Prostate gland (tissue), 2 donors: Measurements from ENCODE around the gene CARS2. TPM values are rescaled to one million over a fixed set of nuclear protein-coding genes. Genes with fewer than 3 reads are reported as not detected.

ENCODE experiments used
- DNase-seq: peaks from one replicate; pipeline ENCODE4 v3.0.0-alpha.2; 2019; ENCODE audit warnings: low spot score
- H3K27ac ChIP-seq, 2 donors: fragments of 200-600 bp; sonication (generic); 2 replicates each; pipeline ENCODE4 v1.5.1; 2017 to 2019
- H3K27me3 ChIP-seq: fragments of 200-600 bp; sonication (generic); replicated peaks from 2 replicates; pipeline ENCODE4 v1.5.1; 2019; ENCODE audit not compliant: insufficient read depth
- H3K36me3 ChIP-seq, 2 donors: fragments of 200-600 bp; sonication (generic); 1 replicate in 1 of 2; 2 replicates in 1 of 2; pipeline versions ENCODE4 v1.5.1 to v1.8.1; 2017 to 2019
- H3K4me1 ChIP-seq: fragments of 200-600 bp; sonication (generic); replicated peaks from 2 replicates; pipeline ENCODE4 v1.5.1; 2019
- H3K4me3 ChIP-seq, 2 donors: fragments of 200-600 bp; sonication (generic); 2 replicates each; pipeline ENCODE4 v1.5.1; 2017 to 2019
- H3K9me3 ChIP-seq: fragments of 200-600 bp; sonication (generic); 2 replicates; pipeline ENCODE4 v1.5.1; 2017
- POLR2A ChIP-seq: fragments of 450-650 bp; IDR thresholded peaks from one replicate; pipeline ENCODE4 v1.6.1; 2016; ENCODE audit warnings: antibody characterized with exemption, mild to moderate bottlenecking
- POLR2AphosphoS5 ChIP-seq: sonication (generic); formaldehyde crosslinking; IDR thresholded peaks from one replicate; pipeline ENCODE4 v1.6.1; 2017; ENCODE audit warnings: antibody characterized with exemption
- WGBS: methylation state at CpG from one replicate; pipeline ENCODE4 v1.1.5; 2018; 5-methylcytosine and 5-hydroxymethylcytosine counted together
- intact Hi-C: fragments of 100-400 bp; cut with DNase I; formaldehyde crosslinking; loops from one replicate; pipeline ENCODE4 v1.14.2; 2022
- total RNA-seq, 2 donors: library from RNA; depleted of rRNA; stranded (reverse); fragments of >200 nt; gene quantifications; one replicate each; pipeline ENCODE4 v1.1.0, GENCODE V29; 2016
- TF ChIP-seq, protein P1 (sequence below), 4 experiments: fragments of 200-600 bp in 2 of 4; fragments of 450-650 bp in 2 of 4; sonication (generic) in 2 of 4; IDR thresholded peaks; 1 replicate in 3 of 4; 2 replicates in 1 of 4; pipeline ENCODE4 v1.5.1; 2016 to 2019; ENCODE audit warnings: antibody characterized with exemption in 4 of 4, mild to moderate bottlenecking in 2 of 4, moderate library complexity in 2 of 4

Gene CARS2, protein sequence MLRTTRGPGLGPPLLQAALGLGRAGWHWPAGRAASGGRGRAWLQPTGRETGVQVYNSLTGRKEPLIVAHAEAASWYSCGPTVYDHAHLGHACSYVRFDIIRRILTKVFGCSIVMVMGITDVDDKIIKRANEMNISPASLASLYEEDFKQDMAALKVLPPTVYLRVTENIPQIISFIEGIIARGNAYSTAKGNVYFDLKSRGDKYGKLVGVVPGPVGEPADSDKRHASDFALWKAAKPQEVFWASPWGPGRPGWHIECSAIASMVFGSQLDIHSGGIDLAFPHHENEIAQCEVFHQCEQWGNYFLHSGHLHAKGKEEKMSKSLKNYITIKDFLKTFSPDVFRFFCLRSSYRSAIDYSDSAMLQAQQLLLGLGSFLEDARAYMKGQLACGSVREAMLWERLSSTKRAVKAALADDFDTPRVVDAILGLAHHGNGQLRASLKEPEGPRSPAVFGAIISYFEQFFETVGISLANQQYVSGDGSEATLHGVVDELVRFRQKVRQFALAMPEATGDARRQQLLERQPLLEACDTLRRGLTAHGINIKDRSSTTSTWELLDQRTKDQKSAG
- total RNA-seq = 10 to 100 TPM; 40.5 to 85.5 TPM

DNA sequence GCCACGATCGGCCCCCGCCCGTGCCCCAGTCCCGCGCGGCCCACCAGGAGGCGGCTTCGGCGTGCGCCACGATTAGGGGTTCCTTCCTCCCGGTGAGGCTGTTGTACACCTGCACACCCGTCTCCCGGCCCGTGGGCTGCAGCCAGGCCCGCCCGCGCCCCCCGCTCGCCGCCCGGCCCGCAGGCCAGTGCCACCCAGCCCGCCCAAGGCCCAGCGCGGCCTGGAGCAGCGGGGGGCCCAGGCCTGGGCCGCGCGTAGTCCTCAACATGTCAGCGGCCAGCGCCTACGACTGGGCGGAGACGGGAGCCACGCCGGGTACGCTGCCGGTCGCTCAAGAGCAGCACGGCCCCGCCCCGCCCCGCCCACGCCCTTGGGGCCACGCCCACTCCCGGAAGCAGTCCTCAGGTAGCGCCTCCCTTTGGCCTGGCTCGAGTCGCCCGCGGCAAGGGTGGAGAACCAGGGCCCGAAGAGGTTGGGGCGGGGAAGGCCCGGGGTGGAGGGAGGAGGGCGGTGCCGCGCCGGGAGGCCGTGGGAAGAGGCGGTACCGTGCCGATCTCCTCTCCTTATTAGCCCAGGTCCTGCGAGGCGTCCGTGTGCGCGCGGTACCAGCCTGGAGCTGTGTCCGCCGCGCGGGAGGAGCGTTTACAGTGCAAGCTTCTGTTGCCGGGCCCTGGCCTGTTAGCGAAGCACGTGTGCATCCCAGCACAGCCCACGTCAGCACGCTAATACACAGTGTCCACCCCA, at the start of gene CARS2:
Gene CARS2 (minus strand): TSS at position 291 of the 744 bp plus-strand sequence. CDS start 23 bp downstream, at position 268.
- peak within 1 kb of the TSS; percentile 63 to 72 for H3K27ac ChIP-seq
- WGBS = under 1% methylated on average over 46 of the region's 80 CpGs
- H3K27me3 ChIP-seq = no peaks in the 10 kb centered on the region
- intact Hi-C loops = no loop called here
- H3K36me3 ChIP-seq = no peaks in the 10 kb centered on the region
- peak; percentile 96 for DNase-seq
- H3K4me3 ChIP-seq = peak within 1 kb of the TSS; percentile 63 to 73
- peaks cover 8% of the 10 kb centered on the region for H3K4me1 ChIP-seq
- TF ChIP-seq POLR2AphosphoS5 = peak; percentile 93
- TF ChIP-seq, protein P1, sequence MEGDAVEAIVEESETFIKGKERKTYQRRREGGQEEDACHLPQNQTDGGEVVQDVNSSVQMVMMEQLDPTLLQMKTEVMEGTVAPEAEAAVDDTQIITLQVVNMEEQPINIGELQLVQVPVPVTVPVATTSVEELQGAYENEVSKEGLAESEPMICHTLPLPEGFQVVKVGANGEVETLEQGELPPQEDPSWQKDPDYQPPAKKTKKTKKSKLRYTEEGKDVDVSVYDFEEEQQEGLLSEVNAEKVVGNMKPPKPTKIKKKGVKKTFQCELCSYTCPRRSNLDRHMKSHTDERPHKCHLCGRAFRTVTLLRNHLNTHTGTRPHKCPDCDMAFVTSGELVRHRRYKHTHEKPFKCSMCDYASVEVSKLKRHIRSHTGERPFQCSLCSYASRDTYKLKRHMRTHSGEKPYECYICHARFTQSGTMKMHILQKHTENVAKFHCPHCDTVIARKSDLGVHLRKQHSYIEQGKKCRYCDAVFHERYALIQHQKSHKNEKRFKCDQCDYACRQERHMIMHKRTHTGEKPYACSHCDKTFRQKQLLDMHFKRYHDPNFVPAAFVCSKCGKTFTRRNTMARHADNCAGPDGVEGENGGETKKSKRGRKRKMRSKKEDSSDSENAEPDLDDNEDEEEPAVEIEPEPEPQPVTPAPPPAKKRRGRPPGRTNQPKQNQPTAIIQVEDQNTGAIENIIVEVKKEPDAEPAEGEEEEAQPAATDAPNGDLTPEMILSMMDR (IDR thresholded peaks at IDR 0.05) = peak in 2 of 4 experiments; percentile 15 to 25
- peak; percentile 70 for TF ChIP-seq POLR2A
- no peaks in the 10 kb centered on the region for H3K9me3 ChIP-seq

DNA sequence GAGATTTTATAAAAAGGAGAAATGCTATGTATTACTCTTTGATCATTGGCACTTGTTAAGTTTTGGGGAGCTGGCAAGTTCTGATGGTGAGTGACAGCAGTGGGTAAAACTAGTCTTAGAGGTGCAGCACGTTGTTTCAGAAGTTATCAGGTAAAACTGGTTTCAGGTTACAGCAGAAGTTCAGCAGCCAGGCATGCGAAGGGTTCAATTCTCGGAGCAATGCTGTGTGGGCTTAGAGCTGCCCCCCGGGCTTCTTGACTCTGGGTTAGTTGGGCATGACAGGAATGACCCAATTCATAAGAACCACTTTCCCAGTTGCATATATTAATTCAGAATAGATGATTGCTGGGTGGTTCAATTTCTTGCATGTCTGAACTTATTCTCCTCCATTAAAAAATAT, 42.4 kb upstream of the CARS2 start:
- Histone ChIP-seq H3K27me3 (no peaks in the 10 kb centered on the region), H3K4me3 (no peak overlapping the region), H3K4me1 (no peaks in the 10 kb centered on the region), H3K36me3 (no peaks in the 10 kb centered on the region), H3K9me3 (no peaks in the 10 kb centered on the region), H3K27ac (no peak overlapping the region)
- DNase-seq = no peak
- 56% methylated on average over 4 of the region's 4 CpGs for WGBS
- intact Hi-C loops = no loop called here
- TF ChIP-seq, protein P1 (IDR thresholded peaks at IDR 0.05) = no peak
- TF ChIP-seq POLR2AphosphoS5 = no peak
- no peak for TF ChIP-seq POLR2A

- WGBS = 83% methylated on average over 1 of the region's 1 CpG
- Histone ChIP-seq H3K9me3 (no peaks in the 10 kb centered on the region), H3K4me3 (no peak overlapping the region), H3K27ac (no peak overlapping the region), H3K27me3 (no peaks in the 10 kb centered on the region), H3K36me3 (no peaks in the 10 kb centered on the region), H3K4me1 (no peaks in the 10 kb centered on the region)
- intact Hi-C loops = no loop called here
- TF ChIP-seq, protein P1 (IDR thresholded peaks at IDR 0.05) = no peak
- TF ChIP-seq POLR2AphosphoS5 (no peak), POLR2A (no peak)
- DNase-seq = no peak
Observed at GRCh38 chr13:110746438-110746837, 40.5 kb upstream of the CARS2 start.

DNA sequence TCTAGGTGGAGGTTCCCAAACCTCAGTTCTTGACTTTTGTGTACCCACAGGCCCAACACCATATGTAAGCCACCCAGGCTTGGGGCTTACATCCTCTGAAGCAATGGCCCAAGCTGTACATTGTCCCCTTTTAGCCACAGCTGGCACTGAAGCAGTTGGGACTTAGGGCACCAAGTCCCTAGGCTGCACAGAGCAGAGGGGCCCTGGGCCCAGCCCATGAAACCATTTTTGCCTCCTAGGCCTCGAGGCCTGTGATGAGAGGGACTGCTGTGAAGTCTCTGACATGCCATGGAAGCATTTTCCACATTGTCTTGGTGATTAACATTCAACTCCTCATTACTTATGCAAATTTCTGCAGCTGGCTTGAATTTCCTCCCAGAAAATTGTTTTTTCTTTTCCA, 37.8 kb upstream of the CARS2 start:
- Histone ChIP-seq H3K27ac (no peak overlapping the region), H3K27me3 (no peaks in the 10 kb centered on the region), H3K4me1 (no peaks in the 10 kb centered on the region), H3K4me3 (no peak overlapping the region), H3K36me3 (no peaks in the 10 kb centered on the region), H3K9me3 (no peaks in the 10 kb centered on the region)
- DNase-seq = no peak
- TF ChIP-seq, protein P1 (IDR thresholded peaks at IDR 0.05) = no peak
- TF ChIP-seq POLR2AphosphoS5 = no peak
- TF ChIP-seq POLR2A = no peak
- WGBS = 80% methylated on average over 1 of the region's 1 CpG
- intact Hi-C loops = no loop called here
